ENCODE data around the gene MIS18A.
"Not testable (repeated sequence)": the region's sequence is repeated elsewhere in the genome, so short reads cannot be mapped to it uniquely, and the experiment has no call there.

The MIS18A gene, protein sequence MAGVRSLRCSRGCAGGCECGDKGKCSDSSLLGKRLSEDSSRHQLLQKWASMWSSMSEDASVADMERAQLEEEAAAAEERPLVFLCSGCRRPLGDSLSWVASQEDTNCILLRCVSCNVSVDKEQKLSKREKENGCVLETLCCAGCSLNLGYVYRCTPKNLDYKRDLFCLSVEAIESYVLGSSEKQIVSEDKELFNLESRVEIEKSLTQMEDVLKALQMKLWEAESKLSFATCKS
- 3.8 reads per million, percentile 14 among the genes with 10 or more reads in this experiment for total RNA-seq

DNA sequence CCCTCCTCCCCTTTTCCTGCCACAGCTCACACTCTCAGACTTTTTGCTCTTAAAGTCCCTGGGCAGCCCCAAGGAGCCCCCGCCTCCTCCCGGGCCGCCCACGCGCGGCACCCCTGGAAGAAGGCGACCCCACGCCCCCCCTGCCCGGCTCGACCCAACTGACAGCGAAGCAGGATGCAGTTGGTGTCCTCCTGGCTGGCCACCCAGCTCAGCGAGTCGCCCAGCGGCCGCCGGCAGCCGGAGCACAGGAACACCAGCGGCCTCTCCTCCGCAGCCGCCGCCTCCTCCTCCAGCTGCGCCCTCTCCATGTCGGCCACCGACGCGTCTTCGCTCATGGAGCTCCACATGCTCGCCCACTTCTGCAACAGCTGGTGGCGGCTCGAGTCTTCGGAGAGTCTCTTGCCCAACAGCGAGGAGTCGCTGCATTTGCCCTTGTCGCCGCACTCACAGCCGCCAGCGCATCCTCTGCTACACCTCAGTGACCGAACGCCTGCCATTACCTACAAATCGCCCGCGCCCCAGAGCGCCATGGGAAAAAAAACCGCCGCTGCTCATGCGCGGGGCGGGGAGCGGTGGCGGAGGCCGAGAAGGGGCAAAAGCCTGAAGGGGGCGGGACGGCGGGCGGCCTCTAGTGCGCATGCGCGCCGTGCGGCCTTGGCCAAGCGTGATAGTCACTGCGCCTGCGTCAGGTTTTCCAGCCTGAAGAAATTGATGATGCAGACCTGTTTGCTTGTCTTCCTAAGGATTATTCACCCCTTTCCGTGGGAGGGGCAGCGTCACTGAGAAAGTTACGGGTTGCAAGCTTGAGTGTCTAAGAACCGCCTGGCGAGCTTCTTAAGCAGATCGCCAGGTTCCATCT, at the start of gene MIS18A:
Gene MIS18A, minus strand, starts transcription at position 532 of the 859 bp plus-strand sequence. Its CDS starts 35 bp downstream, at position 497.
- DNase-seq = peak; percentile 95

DNA sequence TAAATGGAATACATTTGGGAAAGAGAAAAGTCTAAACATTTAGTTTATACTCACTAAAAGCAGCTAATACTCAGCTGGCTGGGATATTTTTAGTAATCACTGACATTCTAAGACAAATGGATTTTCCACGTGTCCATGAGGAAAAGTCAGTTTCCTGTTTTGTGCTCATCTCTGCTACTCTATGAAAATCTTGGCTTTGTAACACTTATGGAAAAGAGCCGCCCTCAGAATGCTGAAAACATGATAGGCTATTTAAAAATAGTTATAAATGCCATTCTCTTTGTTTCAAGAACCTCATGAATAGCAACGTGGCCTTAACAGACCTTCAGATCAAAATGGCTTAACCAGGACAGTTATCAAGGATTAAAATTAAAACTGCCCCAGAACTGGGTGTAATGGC, 49.7 kb upstream of the MIS18A start:
- DNase-seq = no peak

DNA sequence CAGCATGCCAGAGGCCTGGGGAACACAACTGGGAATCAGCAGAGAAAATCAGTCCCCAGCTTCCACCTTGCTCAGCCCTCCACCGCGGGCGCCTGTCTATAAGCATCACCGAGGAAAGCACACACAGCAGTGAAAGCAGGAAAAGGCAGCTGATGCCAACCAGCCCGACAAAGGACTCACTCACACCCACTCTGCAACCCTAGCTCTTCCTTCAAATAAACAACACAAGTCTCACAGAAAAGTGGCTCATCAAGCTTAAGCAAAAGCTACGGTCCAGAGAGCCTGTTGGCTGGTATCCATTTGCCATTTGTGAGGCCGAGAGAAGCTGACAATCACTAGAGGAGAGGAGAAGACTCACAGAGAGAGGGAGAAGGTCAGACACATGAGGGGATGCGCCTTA, 46.9 kb upstream of the MIS18A start:
- no peak for DNase-seq

DNA sequence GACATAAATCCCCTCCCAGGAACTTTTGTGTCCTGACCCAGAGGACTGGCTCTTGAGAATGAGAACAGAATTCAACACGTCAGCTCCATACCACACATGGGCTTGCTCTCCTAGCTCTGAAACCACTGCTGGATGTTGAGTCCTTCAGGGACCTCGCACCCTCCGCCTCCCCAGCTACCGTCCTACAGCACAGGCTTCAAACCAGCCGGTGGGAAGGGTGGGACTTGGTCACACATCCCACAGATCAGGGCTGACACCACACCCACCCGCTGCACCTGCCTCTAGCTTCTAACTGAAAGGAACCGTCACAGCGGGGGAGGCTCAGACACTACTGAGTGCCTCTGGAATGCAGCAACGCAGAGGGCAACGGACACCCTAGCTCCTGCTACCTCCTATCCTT, 43.8 kb upstream of the MIS18A start:
- DNase-seq = no peak

DNA sequence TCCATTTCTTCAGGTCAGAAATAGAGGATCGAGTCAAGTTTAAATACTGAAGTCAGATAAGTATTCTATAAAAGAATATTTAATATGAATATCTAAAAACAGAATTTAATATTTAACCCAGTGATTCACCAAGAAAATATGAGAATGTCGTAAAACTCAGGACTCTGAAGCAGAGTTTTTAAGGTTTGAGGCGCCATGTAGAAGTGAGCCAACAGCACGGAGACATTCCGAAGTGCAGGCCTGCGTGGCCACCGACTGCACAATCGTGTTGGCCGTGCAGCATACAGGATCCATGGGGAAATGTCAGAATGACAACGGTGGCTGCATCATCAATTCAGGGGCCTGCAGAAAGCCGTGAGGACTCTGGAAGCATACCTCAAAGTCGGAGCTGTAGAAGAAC, 43.3 kb upstream of the MIS18A start:
- DNase-seq = no peak

DNA sequence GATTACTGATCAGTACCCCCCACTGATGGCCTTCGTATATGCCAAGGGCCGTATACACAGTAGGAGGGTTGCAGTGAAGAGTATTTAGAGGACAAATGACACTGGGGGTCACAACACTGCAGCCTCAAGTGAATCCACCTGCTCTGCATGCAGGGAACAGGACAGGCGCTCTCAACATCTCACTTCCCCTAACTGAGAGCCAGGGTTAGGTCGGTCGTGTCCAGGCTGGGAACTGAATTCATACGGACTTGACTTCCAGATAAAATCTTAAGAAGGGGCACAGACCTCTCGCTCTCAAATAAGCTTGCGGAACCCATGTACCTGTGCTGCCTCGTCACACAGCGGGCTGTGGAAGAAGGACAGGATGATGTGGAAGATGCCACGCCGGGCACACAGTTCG, 42.6 kb upstream of the MIS18A start:
- DNase-seq = no peak

DNA sequence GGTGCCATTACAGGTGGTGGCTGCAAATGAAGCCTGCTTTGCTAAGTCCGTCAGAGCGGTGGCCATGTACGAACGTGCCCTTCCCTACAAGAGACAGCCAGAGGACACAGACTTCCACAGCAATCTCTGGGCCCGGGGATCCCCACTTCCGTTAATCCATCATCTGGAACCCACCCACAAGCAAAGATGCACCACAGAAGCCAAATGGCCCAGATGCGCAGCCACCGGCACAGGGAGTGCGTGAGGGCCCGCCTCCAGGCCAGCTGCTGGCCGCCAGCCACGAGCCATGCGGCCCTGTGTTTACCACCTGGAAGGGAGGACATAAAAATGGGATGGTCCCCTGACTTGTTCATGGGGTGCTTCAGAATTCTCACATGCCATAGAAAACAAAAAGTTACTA, 41.9 kb upstream of the MIS18A start:
- DNase-seq = no peak

DNA sequence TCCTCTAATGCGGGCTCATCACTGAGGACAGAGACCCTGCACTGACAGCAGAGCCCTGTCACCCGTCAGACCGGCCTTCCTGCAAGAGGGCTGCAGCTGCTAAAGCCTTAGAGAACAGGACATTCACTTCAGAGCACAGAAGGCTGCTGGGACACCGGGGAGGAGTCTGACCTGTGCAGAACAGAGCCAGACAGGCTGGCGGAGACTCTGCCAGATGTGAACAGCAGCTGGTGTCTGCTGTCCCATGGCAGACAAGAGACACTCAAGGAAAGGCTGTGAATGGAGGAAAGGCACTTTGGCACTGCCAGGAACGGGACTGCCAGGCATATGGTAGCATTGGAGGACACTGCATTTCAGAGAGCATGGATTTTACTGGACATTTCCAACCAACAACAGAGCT, 41.2 kb upstream of the MIS18A start:
- DNase-seq = no peak

DNA sequence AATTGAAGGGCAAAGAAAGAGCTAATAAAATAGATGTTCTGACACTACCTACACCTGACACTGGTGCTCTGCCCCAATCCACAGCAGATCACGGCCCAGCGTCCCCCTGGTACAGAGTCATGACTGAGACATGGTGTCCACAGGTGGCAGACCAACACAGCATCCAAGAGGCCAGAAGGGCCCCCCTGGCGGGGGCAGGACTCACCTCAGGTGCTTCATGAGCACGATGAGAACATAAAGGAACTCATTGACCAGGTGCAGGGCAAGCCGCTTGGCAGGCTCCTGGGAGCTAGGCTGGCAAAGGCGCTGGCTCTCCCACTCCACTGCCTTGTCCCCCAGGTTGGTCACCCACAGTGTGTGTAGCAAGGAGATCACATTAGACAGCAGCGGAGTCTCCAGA, 40.2 kb upstream of the MIS18A start:
- no peak for DNase-seq

DNA sequence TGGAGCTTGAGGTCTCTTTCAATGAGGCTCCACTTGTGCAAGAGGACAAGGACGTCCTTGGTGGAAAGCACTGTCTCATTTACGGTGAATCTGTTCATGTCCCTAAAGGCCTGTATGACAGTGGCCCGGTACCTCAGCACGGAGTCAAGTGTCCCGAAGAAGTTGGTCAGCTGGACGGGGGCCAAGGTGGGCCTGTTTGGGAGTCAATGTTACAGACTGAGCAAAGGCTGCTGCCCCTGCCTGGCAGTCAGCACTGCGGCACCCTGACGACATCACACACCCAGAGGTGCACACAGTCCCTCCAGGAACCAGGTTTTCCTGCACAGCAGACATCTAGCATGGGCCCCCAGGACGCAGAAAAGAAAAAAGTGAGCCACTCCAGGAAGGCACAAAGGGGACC, 38.9 kb upstream of the MIS18A start:
- no peak for DNase-seq

DNA sequence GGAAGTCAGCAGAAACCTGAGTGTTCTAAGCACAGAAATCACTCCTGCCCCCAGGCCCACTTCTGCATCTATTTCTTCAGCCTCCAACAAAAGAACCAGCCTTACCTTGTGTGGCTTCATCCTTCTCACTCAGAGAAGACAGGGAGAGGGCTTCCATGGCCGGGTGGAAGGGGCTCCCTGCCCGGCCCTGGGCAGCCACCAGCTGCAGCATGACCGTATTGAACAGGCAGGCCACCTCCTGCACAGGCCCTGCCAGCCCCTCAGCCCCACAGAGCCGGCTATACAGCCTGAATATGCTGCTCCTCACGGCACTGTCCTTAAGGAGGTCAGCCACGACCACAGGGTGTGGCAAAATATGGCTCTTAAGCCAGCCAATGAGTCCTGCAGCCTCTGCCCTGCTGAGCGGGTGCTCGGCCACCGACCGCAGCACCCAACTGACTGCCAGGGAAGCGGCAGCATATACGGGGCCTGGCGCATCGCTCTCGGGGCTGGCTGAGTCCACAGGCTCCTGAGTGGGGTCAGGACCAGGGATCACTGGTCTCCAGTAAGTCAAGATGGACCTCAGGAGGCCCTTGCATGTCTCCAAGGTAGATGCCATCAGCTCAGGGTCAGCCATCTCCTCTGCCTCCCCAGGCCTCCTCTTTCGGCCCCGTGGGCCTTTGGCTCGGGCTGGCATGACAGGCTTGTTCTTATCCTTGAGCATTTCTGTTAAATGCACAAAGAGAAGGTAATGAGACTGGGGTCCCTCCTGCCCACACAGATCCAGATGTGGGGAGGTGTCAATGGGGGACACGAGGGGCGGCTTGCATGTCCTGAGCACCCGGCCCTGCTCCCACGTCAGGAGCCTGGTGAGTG, 37.7 kb upstream of the MIS18A start:
- no peak for DNase-seq

DNA sequence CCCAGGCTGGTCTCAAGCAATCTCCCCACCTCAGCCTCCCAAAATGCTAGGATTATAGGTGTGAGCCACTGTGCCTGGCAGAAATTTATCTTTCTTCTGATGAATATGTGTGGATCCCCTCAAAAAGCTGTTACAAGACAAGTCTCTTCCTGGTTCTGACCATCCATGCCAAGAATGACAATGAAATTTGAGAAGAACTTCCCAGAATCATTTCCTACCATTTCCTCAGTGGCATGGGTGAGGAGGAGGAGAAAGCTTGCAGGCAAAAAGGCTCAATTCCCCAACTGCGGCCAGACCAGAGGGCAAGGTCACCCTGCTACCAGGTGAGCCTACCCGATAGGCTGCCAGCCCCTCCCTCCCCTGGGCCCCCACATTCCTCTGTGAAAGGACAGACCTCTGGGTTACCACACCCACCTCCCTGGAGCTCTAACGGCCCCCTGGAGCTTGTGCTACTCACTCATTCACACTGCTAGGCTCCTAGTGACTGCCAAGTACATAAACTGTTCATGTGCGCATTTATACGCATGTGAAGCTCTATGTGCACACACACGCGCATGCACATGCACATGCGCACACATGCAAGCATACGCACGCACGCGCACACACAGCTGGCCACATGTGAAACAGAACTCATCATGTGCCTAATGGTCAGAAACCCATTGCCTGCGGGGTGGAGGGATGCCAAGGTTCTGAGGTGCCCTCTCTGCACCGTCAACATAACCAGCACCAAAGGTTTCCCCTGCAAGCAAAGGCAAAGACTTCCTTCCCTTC, 36.8 kb upstream of the MIS18A start:
- no peak for DNase-seq

DNA sequence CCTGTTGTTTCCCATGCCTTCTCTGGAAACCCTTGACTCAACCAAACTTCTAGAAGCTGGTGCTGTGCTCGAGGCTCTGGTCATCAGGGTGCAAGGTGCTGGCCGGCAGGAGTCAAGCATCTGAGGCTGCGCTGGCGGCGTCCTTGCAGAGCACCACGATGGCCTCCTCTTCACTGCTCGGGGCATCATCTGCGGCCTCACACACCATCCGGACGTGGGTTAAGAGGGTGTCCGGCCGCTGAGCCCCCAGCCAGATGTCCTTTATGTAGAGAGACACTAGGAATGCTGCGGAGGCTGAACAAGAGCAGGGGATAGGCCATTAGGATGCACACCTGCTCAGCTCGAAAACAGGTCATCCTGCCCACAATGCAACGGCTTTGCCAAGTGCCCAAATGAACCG, 36.0 kb upstream of the MIS18A start:
- DNase-seq = no peak

DNA sequence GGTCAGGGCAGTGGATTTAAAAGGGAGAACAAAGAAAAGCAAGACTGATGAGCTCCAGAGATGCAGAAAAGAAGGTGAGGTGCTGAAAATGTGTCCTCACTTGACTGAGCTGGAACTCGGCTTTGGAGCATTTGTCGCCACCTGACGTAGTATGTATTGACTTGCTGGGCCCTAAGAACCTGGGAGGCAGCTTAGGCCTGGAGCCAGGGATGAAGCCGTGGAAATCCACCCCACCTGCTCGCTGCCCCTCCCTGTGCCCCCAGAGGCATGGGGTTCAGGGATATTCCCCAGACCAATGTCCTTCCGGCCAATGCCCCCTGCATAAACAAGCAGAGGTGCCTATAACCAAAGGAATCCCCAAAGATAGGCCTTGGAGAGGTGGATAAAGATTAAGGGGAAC, 34.1 kb upstream of the MIS18A start:
- DNase-seq = no peak

DNA sequence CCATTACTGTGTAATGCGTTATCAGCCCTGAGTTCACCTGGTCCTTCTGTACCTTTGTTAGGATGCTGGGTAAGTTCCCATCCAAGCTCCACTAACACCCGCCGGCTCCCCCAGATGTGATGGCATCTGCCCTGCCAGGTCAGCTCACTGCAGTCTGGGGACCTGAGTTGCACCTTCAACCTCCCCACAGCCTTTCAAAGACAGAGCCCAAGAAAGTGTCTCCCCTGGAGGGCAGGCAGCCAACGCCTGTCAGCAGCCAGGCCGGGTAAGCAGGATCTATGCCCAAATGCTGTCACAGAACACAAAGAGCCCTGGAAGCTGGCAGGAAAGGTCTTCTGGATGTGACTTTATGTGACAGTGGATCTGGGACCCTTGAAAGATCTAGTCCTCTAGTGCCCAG, 33.5 kb upstream of the MIS18A start:
- DNase-seq = no peak

DNA sequence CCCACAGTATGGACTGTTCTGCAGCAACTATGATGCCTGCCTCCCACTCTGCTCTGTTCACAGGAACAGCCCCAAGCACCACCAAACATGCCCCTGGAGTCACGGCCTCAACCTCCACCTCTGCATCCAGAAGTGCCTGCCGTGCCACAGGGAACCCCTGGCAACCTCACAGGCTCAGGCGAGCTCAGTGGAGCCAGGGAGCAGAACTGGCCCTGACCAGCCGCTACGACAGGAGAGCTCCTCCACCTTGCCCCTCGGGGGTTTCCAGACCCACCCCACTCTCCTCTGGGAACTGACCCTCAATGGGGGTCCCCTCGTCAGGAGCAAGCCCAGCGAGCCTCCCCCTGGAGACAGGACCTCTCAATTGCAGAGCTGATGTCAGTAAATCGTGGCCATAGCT, 32.8 kb upstream of the MIS18A start:
- DNase-seq = no peak

DNA sequence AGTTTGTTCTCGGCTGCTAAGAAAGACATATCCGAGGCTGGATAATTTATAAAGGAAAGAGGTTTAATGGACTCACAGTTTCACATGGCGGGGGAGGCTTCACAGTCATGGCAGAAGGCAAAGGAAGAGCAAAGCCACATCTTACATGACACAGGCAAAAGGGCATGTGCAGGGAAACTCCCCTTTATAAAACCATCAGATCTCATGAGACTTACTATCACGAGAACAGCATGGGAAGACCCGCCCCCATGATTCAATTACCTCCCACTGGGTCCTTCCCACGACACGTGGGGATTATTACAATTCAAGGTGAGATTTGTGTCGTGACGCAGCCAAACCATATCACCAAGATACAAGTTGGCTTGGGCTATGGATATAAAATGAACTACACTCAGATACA, 32.1 kb upstream of the MIS18A start:
- not testable (repeated sequence) for DNase-seq

DNA sequence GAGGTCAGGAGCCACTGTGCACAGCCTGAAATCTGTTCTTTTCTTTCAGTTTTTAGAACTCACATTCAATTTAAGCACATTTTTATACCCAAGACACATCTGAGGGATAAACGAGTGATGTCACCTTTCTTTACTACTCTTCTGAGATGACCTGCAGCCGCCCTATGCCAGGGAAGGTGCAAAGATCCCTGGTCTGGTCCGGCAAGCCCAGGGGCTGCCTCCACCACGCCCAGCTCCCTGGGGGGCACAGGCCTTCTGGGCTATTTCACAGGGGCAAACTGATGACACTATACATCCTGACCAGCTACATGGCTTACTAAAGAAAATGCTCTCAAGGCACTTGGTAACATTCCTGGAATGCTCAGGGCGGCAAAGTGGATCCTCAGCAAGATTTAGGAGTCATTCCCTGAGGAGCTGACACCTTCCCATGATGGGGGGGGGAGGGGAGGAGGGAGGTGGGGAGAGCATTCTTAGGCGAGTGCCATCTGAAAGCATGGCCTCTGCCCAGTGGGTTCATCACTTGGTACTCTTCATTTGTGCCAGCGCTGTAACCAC, 31.1 kb upstream of the MIS18A start:
- DNase-seq = no peak

DNA sequence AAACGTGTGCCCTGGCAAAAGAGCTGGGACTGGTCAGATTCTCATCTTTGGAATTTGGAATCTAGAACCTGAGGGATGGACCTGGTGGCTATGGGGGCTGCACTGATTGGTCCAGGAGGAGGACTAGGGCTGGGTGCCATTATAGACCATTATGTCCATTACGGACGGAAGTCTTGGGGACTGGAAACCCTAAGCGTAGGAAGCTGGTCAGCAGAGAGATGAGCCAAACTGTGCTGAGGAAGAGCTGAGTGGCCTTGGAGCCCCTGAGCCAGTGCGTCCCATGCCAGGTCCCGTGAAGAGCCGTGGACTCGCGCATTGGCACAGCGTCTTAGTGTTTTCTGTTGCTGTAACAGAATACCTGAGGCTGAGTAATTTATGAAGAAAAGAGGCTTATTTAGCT, 29.8 kb upstream of the MIS18A start:
- no peak for DNase-seq

DNA sequence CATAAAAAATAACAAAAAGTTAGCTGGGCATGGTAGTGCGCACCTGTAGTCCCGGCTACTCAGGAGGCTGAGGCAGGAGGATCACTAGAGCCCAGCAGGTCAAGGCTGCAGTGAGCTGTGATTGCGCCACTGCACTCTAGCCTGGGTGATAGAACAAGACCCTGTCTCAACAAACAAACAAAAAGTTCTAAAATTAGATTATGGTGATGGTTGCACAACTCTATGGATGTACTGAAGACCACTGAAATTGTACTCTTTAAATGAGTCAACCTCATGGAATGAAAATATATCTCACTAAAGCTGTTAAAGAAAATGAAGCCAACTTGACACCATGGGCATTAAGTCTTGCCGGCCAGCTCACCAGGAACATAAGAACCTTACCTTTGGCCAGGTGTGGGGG, 28.9 kb upstream of the MIS18A start:
- no peak for DNase-seq

DNA sequence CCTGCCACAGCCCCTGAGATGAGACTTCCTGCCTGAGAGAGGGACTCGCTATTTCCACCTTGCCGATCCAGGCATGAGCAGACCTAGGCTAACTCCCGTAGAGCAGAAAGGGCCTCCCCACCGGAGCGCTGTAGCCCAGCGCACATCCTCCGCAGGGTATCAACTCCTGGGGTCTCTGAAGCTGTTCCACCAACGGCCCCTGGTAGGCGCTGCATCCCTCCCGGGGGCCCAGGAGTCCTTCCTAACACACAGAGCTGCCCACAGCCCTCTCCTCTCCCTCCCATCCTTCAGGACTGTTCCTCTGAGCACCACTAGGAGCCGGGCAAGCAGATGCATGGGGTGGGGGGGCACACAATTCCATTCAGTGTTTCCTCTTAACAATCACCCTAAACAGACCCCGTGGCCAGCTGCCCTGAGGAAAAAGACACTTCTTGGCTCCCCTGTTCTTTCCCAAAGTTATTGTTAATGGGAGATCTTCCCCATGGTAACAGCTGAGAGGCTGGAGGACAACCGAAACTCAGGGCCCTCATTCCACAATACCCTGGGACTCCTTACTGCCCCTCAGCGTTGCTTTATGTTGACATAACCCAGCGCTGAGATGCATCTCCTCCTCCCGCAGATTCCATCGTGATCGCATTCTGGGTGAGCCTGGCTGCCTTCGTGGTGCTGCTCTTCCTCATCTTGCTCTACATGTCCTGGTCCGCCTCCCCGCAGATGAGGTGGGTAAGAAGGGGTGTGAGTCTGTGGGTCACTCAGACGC, 27.4 kb upstream of the MIS18A start:
- no peak for DNase-seq

DNA sequence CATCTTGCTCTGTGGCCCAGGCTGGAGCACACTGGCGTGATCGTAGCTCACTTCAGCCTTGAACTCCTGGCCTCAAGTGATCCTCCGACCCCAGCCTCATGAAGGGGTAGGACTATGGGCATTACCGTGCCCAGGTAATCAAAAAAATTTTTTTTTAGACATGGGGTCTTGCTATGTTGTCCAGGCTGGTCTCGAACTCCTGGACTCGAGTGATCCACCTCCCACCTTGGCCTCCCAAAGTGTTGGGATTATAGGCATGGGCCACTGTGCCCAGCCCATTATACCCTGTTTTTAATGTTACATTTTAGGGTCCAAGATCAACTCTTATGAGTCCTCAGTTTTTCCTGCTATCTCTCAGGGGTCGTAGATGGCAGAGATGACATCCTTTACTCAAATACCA, 26.1 kb upstream of the MIS18A start:
- no peak for DNase-seq

Measured in effector CD4-positive, alpha-beta T cell (primary cell).